ENCODE data around the gene RASL10B.

Gene RASL10B

GRCh38 chr17:35717475-35717874, 14.0 kb upstream of the RASL10B start:
- no peak for DNase-seq (ENCODE audit: low spot score)

GRCh38 chr17:35723735-35724134, 7.7 kb upstream of the RASL10B start:
- no peak for DNase-seq (ENCODE audit: low spot score)

- DNase-seq (ENCODE audit: low spot score) = no peak
These were observed 6.4 kb upstream of the RASL10B start for GRCh38 chr17:35725058-35725457.

GRCh38 chr17:35725802-35726126, 5.7 kb upstream of the RASL10B start:
- DNase-seq (ENCODE audit: low spot score) = no peak

GRCh38 chr17:35726127-35726952, 5.1 kb upstream of the RASL10B start:
- DNase-seq (ENCODE audit: low spot score) = peak; percentile 15

- no peak for DNase-seq (ENCODE audit: low spot score)
These were observed 4.4 kb upstream of the RASL10B start for GRCh38 chr17:35726953-35727460.

- DNase-seq (ENCODE audit: low spot score) = no peak
These were observed 3.8 kb upstream of the RASL10B start for GRCh38 chr17:35727635-35728034.

- DNase-seq (ENCODE audit: low spot score) = no peak
These were observed 2.9 kb upstream of the RASL10B start for GRCh38 chr17:35728551-35728950.

GRCh38 chr17:35729405-35729833, 2.0 kb upstream of the RASL10B start:
- DNase-seq (ENCODE audit: low spot score) = no peak

GRCh38 chr17:35730400-35731005, 936 bp upstream of the RASL10B start:
- no peak for DNase-seq (ENCODE audit: low spot score)

GRCh38 chr17:35731917-35732805, 722 bp downstream of the RASL10B start:
- DNase-seq (ENCODE audit: low spot score) = no peak

- DNase-seq (ENCODE audit: low spot score) = no peak
These were observed 1.3 kb downstream of the RASL10B start for GRCh38 chr17:35732806-35733136.

- DNase-seq (ENCODE audit: low spot score) = no peak
These were observed 1.9 kb downstream of the RASL10B start for GRCh38 chr17:35733366-35733765.

- no peak for DNase-seq (ENCODE audit: low spot score)
These were observed 3.0 kb downstream of the RASL10B start for GRCh38 chr17:35734396-35734795.

GRCh38 chr17:35735036-35735805, 3.8 kb downstream of the RASL10B start:
- no peak for DNase-seq (ENCODE audit: low spot score)

GRCh38 chr17:35736236-35736635, 4.8 kb downstream of the RASL10B start:
- no peak for DNase-seq (ENCODE audit: low spot score)

GRCh38 chr17:35738519-35739133, 7.2 kb downstream of the RASL10B start:
- DNase-seq (ENCODE audit: low spot score) = no peak

GRCh38 chr17:35740216-35740615, 8.8 kb downstream of the RASL10B start:
- DNase-seq (ENCODE audit: low spot score) = no peak

GRCh38 chr17:35740997-35741931, 9.8 kb downstream of the RASL10B start:
- DNase-seq (ENCODE audit: low spot score) = no peak

- no peak for DNase-seq (ENCODE audit: low spot score)
These were observed 11.1 kb downstream of the RASL10B start for GRCh38 chr17:35742496-35742895.

Measured in LoVo (cell line).